ENCODE measurements around the gene PERCC1. TPM values are rescaled to one million over a fixed set of nuclear protein-coding genes. Genes with fewer than 3 reads are reported as not detected.

Gene PERCC1
- total and polyA plus RNA-seq, 2 of the 4 experiments (the other 2 are of a cell fraction), result not detected

- ChIA-PET CTCF (no interaction called here), POLR2A (ENCODE audit: unreplicated experiment) (no interaction called here)
- no peak overlapping the region for H2AK9ac ChIP-seq (replicated peaks; ENCODE audit: low read depth, low read length, poor library complexity)
- no peak overlapping the region for H3K9ac ChIP-seq (ENCODE audit: low read depth, low read length)
- no CpG with 5 or more reads among the region's 11 CpGs for WGBS, 2 experiments (ENCODE audit: extremely low coverage in 2 of 2, insufficient read length in 1 of 2)
- no peaks in the 10 kb centered on the region for H3K9me1 ChIP-seq (ENCODE audit: insufficient read depth, low read length)
- no peak overlapping the region for H3K18ac ChIP-seq (ENCODE audit: low read depth, low read length)
- H3K4ac ChIP-seq (ENCODE audit: low read depth, low read length), result no peak overlapping the region
- no TSS peak for BruUV-seq (replicated peaks)
- dilution Hi-C loops (cut with HindIII; ENCODE audit: low sequenced_read_pairs, unreplicated experiment) (no loop called here), in situ Hi-C loops (cut with MboI; ENCODE audit: low sequenced_read_pairs) (no loop called here), intact Hi-C loops (cut with micrococcal nuclease) (loop anchor here (10.0 kb wide), 1 partner anchor 46 kb away; the partner anchor contains the start of gene CLCN7)
- H3K36me3 ChIP-seq (ENCODE audit: control insufficient read depth, insufficient read depth, low read length), result no peaks in the 10 kb centered on the region
- no peak overlapping the region for H2BK5ac ChIP-seq (ENCODE audit: low read depth, low read length, poor library complexity, severe bottlenecking)
- no peaks in the 10 kb centered on the region for H4K20me1 ChIP-seq (ENCODE audit: insufficient read depth, low read length)
- no peak overlapping the region for H3K27ac ChIP-seq (ENCODE audit: insufficient read depth, low read length)
- no peak overlapping the region for H4K91ac ChIP-seq (ENCODE audit: insufficient read depth, low read depth, low read length)
- H3K4me2 ChIP-seq (ENCODE audit: low read depth, low read length), result no peak overlapping the region
- no peak overlapping the region for H2BK20ac ChIP-seq (ENCODE audit: low read depth, low read length)
- H4K8ac ChIP-seq (ENCODE audit: low read depth in 2 of 2, low read length in 2 of 2), result no peak overlapping the region
- H3K56ac ChIP-seq (ENCODE audit: extremely low read depth, insufficient read depth, low read length), result no peak overlapping the region
- TF ChIP-seq RCOR1 (IDR thresholded peaks at IDR 0.05; ENCODE audit: insufficient replicate concordance, low read length) (no peak), ELK1 (IDR thresholded peaks at IDR 0.05; ENCODE audit: borderline replicate concordance, low read depth, low read length) (no peak), USF2 (IDR thresholded peaks at IDR 0.05; ENCODE audit: low read depth, low read length) (no peak), MAFK (IDR thresholded peaks at IDR 0.05; ENCODE audit: low read depth, low read length) (no peak), CEBPB (IDR thresholded peaks at IDR 0.05; ENCODE audit: low read depth, low read length) (no peak), MXI1 (IDR thresholded peaks at IDR 0.05; ENCODE audit: borderline replicate concordance, low read depth, low read length) (no peak), SMC3 (IDR thresholded peaks at IDR 0.05; ENCODE audit: low read depth, low read length) (no peak), CHD1 (IDR thresholded peaks at IDR 0.05; ENCODE audit: low read depth, low read length) (no peak), RAD21 (IDR thresholded peaks at IDR 0.05; ENCODE audit: low read length) (no peak), MAZ (IDR thresholded peaks at IDR 0.05; ENCODE audit: borderline replicate concordance, low read depth, low read length) (no peak), BHLHE40 (IDR thresholded peaks at IDR 0.05; ENCODE audit: low read depth, low read length) (no peak), NFE2L2 (IDR thresholded peaks at IDR 0.05; ENCODE audit: low read depth, low read length) (no peak), POLR2A (IDR thresholded peaks at IDR 0.05; ENCODE audit: low read depth, low read length) (no peak), CTCF (conservative IDR thresholded peaks at IDR 0.05; ENCODE audit: low read depth, low read length) (no peak), RFX5 (IDR thresholded peaks at IDR 0.05; ENCODE audit: low read depth, low read length) (no peak), FOS (IDR thresholded peaks at IDR 0.05; ENCODE audit: low read depth, low read length) (no peak)
- H3K14ac ChIP-seq (replicated peaks; ENCODE audit: low read depth, low read length), result no peak overlapping the region
- no peak overlapping the region for H2BK120ac ChIP-seq (ENCODE audit: low read depth, low read length)
- H3K4me1 ChIP-seq (ENCODE audit: control insufficient read depth, insufficient read depth, low read length), result no peaks in the 10 kb centered on the region
- H2AK5ac ChIP-seq (ENCODE audit: low read depth, low read length), result no peak overlapping the region
- H3K23ac ChIP-seq (ENCODE audit: low read depth, low read length), result no peak overlapping the region
- no peaks in the 10 kb centered on the region for H3K9me3 ChIP-seq (ENCODE audit: control insufficient read depth, insufficient read depth, low read length)
- H3K4me3 ChIP-seq (ENCODE audit: insufficient read depth, low read depth, low read length), result no peak overlapping the region
- H2AFZ ChIP-seq (replicated peaks; ENCODE audit: low read length, poor library complexity), result no peak overlapping the region
- no peak overlapping the region for H4K5ac ChIP-seq (ENCODE audit: low read depth, low read length)
- ATAC-seq (ENCODE audit: low read depth) (no peak), DNase-seq (no peak)
- no peak overlapping the region for H2BK15ac ChIP-seq (ENCODE audit: low read depth, low read length)
- H3K27me3 ChIP-seq (ENCODE audit: control insufficient read depth, insufficient read depth, low read length), result peaks cover 10% of the 10 kb centered on the region; the same call in 1 of the 2 replicates
- no peaks in the 10 kb centered on the region for H3K79me1 ChIP-seq (ENCODE audit: low read depth in 1 of 2, low read length in 2 of 2)
Observed at GRCh38 chr16:1429012-1429411, 1.9 kb upstream of the PERCC1 start.

Data from IMR-90 (cell line).